Measurements from ENCODE around the gene METTL1. TPM values are rescaled to one million over a fixed set of nuclear protein-coding genes. Genes with fewer than 3 reads are reported as not detected.

The METTL1 gene
- polyA plus RNA-seq, 2 donors, result 18.8 to 19.3 TPM

DNA sequence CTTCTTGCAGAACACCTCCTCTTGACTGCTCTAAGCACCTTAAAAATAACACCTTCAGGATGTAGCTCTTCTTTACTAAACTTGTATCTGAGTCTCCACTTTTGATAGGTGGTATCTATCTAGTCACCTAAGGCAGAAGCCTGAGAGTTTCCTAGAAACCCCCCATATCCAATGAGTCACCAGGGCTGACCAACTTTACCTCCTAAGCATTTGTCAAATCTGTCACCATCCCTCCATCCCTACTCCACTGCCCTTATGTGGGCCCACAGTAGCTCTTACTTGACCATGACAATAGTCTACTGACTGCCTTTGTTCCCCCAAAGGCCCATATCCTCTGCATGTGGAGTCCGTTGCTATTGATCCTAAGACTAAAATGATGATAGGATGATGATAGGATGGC is 30.7 kb upstream of the METTL1 start:
- no peaks in the 10 kb centered on the region for H3K9me3 ChIP-seq (ENCODE audit: control insufficient read depth in 2 of 2, insufficient read depth in 1 of 2, low read depth in 1 of 2, low read length in 1 of 2)
- H3K4me3 ChIP-seq (ENCODE audit: low read depth in 1 of 2, low read length in 2 of 2), result no peak overlapping the region
- H3K27ac ChIP-seq (ENCODE audit: low read depth in 2 of 2, low read length in 1 of 2), result no peak overlapping the region
- H3K36me3 ChIP-seq (ENCODE audit: control insufficient read depth in 2 of 2, insufficient read depth in 2 of 2, low read length in 1 of 2), result peaks cover 3 to 14% of the 10 kb centered on the region in 2 donors
- H3K4me1 ChIP-seq (ENCODE audit: control insufficient read depth in 2 of 2, insufficient read depth in 2 of 2, low read length in 1 of 2), result peaks cover 0 to 2% of the 10 kb centered on the region in 2 donors
- H3K27me3 ChIP-seq (ENCODE audit: control insufficient read depth in 1 of 2, insufficient read depth in 2 of 2, low read length in 2 of 2), result no peaks in the 10 kb centered on the region
- 88 to 92% methylated on average over 1 of the region's 1 CpG for WGBS, 2 donors

DNA sequence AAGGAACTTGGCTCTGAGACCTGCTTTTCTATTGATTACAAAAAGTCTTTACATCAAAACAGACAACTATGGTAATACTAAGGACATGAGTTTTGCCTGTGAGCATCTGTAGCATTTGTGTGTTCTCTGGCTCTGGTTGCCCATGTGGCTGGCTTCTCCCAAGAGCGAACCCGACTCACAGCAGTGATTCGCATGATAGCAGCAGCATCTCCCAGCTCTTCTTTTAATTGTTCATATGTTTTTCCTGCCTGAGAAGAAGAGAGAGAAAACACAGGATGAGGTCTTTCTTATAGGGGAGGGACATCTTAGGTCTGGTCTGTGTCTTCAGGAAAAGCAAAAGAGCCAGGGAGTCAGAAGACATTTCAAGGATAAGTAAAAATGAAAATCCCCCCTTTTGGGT is 29.1 kb upstream of the METTL1 start:
- H3K27me3 ChIP-seq (ENCODE audit: control insufficient read depth in 1 of 2, insufficient read depth in 2 of 2, low read length in 2 of 2), result no peaks in the 10 kb centered on the region
- 95 to 97% methylated on average over 3 of the region's 3 CpGs for WGBS, 2 donors
- peaks cover 0 to 13% of the 10 kb centered on the region in 2 donors for H3K36me3 ChIP-seq (ENCODE audit: control insufficient read depth in 2 of 2, insufficient read depth in 2 of 2, low read length in 1 of 2)

DNA sequence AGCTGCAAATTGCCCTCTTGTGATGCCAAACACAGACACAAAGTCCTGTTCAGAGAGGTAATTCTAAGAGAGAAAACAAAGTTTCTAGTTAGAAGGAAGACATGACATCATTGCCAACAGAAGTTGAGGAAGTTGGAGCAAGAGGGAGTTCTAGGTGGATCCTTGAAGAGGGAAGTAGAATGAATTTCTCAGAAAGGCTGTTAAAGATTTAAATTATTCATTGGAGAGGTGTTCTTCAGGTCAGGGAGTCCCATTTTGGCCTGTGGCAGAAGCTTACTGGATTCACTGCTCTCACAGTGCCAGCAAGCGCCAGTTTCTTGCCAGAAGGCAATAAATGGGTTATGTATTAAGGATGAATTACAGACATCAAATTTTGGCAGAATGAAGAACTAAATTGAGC is 26.0 kb upstream of the METTL1 start:
- H3K4me1 ChIP-seq (ENCODE audit: control insufficient read depth in 2 of 2, insufficient read depth in 2 of 2, low read length in 1 of 2), result no peaks in the 10 kb centered on the region
- H3K27me3 ChIP-seq (ENCODE audit: control insufficient read depth in 1 of 2, insufficient read depth in 2 of 2, low read length in 2 of 2), result no peaks in the 10 kb centered on the region
- no peaks in the 10 kb centered on the region for H3K9me3 ChIP-seq (ENCODE audit: control insufficient read depth in 2 of 2, insufficient read depth in 1 of 2, low read depth in 1 of 2, low read length in 1 of 2)
- WGBS, 2 donors, result 84 to 89% methylated on average over 1 of the region's 1 CpG
- peak overlapping the region in 1 of 2 donors; percentile 40 for H3K27ac ChIP-seq (ENCODE audit: low read depth in 2 of 2, low read length in 1 of 2)
- no peak overlapping the region for H3K4me3 ChIP-seq (ENCODE audit: low read depth in 1 of 2, low read length in 2 of 2)
- H3K36me3 ChIP-seq (ENCODE audit: control insufficient read depth in 2 of 2, insufficient read depth in 2 of 2, low read length in 1 of 2), result peaks cover 0 to 14% of the 10 kb centered on the region in 2 donors

More for the DNA sequence above, 29.1 kb upstream of the METTL1 start:
- H3K4me1 ChIP-seq (ENCODE audit: control insufficient read depth in 2 of 2, insufficient read depth in 2 of 2, low read length in 1 of 2), result peaks cover 0 to 2% of the 10 kb centered on the region in 2 donors
- no peaks in the 10 kb centered on the region for H3K9me3 ChIP-seq (ENCODE audit: control insufficient read depth in 2 of 2, insufficient read depth in 1 of 2, low read depth in 1 of 2, low read length in 1 of 2)
- H3K4me3 ChIP-seq (ENCODE audit: low read depth in 1 of 2, low read length in 2 of 2), result no peak overlapping the region
- H3K27ac ChIP-seq (ENCODE audit: low read depth in 2 of 2, low read length in 1 of 2), result no peak overlapping the region

DNA sequence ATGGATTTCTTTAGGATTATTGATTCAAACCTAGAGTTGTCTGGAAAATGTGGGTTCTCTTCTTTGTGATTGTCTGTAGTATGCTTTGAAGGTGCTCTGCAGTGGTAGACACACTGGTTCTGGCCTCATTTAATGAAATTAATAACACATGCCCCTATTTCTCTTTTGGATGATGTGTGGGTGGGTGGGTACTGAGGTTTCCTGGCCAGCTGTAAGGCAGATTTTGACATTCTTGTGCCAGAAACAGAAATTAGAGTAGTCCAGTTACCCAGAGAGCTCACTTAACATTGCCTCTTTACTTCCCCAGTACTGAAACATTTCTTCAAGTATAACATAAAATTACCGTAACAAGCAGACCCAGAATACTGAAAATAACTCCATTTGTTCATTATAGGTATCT is 25.1 kb upstream of the METTL1 start:
- 93 to 96% methylated on average over 1 of the region's 1 CpG for WGBS, 2 donors
- Histone ChIP-seq H3K36me3 (ENCODE audit: control insufficient read depth in 2 of 2, insufficient read depth in 2 of 2, low read length in 1 of 2) (peaks cover 0 to 10% of the 10 kb centered on the region in 2 donors), H3K4me3 (ENCODE audit: low read depth in 1 of 2, low read length in 2 of 2) (no peak overlapping the region), H3K27ac (ENCODE audit: low read depth in 2 of 2, low read length in 1 of 2) (no peak overlapping the region), H3K4me1 (ENCODE audit: control insufficient read depth in 2 of 2, insufficient read depth in 2 of 2, low read length in 1 of 2) (no peaks in the 10 kb centered on the region), H3K27me3 (ENCODE audit: control insufficient read depth in 1 of 2, insufficient read depth in 2 of 2, low read length in 2 of 2) (no peaks in the 10 kb centered on the region), H3K9me3 (ENCODE audit: control insufficient read depth in 2 of 2, insufficient read depth in 1 of 2, low read depth in 1 of 2, low read length in 1 of 2) (no peaks in the 10 kb centered on the region)

DNA sequence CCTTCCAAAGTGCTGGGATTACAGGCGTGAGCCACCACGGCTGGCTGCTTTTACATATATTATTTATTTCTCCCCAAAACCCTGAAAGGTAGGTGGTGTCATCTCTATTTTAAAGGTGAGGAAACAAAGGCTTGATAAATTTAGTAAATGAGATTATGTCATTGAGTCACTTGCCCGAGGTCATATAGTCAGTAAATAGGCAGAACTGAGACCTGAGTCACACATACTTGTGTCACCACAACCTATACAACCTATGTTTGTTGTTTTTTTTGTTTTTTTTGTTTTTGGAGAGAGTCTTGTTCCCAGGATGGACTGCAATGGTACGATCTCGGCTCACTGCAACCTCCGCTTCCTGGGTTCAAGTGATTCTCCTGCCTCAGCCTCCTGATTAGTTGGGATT is 23.4 kb upstream of the METTL1 start:
- Histone ChIP-seq H3K4me3 (ENCODE audit: low read depth in 1 of 2, low read length in 2 of 2) (no peak overlapping the region), H3K9me3 (ENCODE audit: control insufficient read depth in 2 of 2, insufficient read depth in 1 of 2, low read depth in 1 of 2, low read length in 1 of 2) (no peaks in the 10 kb centered on the region), H3K27me3 (ENCODE audit: control insufficient read depth in 1 of 2, insufficient read depth in 2 of 2, low read length in 2 of 2) (no peaks in the 10 kb centered on the region), H3K27ac (ENCODE audit: low read depth in 2 of 2, low read length in 1 of 2) (peak overlapping the region in 1 of 2 donors; percentile 39), H3K36me3 (ENCODE audit: control insufficient read depth in 2 of 2, insufficient read depth in 2 of 2, low read length in 1 of 2) (peaks cover 0 to 7% of the 10 kb centered on the region in 2 donors), H3K4me1 (ENCODE audit: control insufficient read depth in 2 of 2, insufficient read depth in 2 of 2, low read length in 1 of 2) (no peaks in the 10 kb centered on the region)
- 77 to 87% methylated on average over 6 of the region's 6 CpGs for WGBS, 2 donors

DNA sequence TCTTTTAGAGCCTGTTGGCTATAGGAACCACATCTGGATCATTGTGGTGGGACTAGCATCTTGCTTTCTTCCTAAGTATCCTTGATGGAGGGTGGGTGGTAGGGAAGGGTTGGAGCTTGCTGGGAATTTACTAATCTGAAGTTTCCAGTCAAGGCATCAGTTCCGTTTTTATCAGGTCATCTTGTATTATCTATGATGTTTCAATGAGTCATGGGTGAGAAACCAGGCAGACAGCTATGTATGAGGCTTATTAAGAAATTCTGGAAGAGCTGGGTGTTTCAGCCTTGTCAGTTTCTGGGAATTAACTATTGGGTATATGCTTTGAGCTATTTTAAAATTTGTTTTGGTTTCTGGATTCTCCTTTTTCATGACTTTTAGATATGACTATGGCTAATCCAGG is 22.0 kb upstream of the METTL1 start:
- 18 to 29% methylated on average over 1 of the region's 1 CpG for WGBS, 2 donors
- H3K27ac ChIP-seq (ENCODE audit: low read depth in 2 of 2, low read length in 1 of 2), result no peak overlapping the region
- H3K4me3 ChIP-seq (ENCODE audit: low read depth in 1 of 2, low read length in 2 of 2), result no peak overlapping the region
- no peaks in the 10 kb centered on the region for H3K9me3 ChIP-seq (ENCODE audit: control insufficient read depth in 2 of 2, insufficient read depth in 1 of 2, low read depth in 1 of 2, low read length in 1 of 2)
- H3K36me3 ChIP-seq (ENCODE audit: control insufficient read depth in 2 of 2, insufficient read depth in 2 of 2, low read length in 1 of 2), result peaks cover 0 to 5% of the 10 kb centered on the region in 2 donors
- H3K27me3 ChIP-seq (ENCODE audit: control insufficient read depth in 1 of 2, insufficient read depth in 2 of 2, low read length in 2 of 2), result no peaks in the 10 kb centered on the region
- no peaks in the 10 kb centered on the region for H3K4me1 ChIP-seq (ENCODE audit: control insufficient read depth in 2 of 2, insufficient read depth in 2 of 2, low read length in 1 of 2)

DNA sequence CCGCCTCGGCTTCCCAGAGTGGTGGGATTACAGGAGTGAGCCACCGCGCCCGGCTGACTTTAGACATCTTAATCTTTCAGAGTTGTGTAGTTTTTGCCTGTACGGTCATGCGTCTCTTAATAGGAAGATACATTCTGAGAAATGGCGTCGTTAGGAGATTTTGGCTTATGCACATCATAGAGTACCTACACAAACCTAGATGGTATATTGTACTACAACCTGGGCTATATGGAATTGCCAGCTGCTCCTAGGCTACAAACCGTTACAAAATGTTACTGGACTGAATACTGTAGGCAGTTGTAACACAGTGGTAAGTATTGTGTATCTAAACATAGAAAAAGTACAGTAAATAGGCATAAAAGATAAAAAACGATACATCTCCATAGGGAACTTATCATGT is 12.0 kb upstream of the METTL1 start:
- H3K4me3 ChIP-seq (ENCODE audit: low read depth in 1 of 2, low read length in 2 of 2), result peak overlapping the region in 1 of 2 donors; percentile 99
- no peaks in the 10 kb centered on the region for H3K4me1 ChIP-seq (ENCODE audit: control insufficient read depth in 2 of 2, insufficient read depth in 2 of 2, low read length in 1 of 2)
- WGBS, 2 donors, result 87 to 89% methylated on average over 11 of the region's 11 CpGs
- H3K27ac ChIP-seq (ENCODE audit: low read depth in 2 of 2, low read length in 1 of 2), result no peak overlapping the region
- no peaks in the 10 kb centered on the region for H3K27me3 ChIP-seq (ENCODE audit: control insufficient read depth in 1 of 2, insufficient read depth in 2 of 2, low read length in 2 of 2)
- peaks cover 7 to 8% of the 10 kb centered on the region in 2 donors for H3K36me3 ChIP-seq (ENCODE audit: control insufficient read depth in 2 of 2, insufficient read depth in 2 of 2, low read length in 1 of 2)
- H3K9me3 ChIP-seq (ENCODE audit: control insufficient read depth in 2 of 2, insufficient read depth in 1 of 2, low read depth in 1 of 2, low read length in 1 of 2), result no peaks in the 10 kb centered on the region

DNA sequence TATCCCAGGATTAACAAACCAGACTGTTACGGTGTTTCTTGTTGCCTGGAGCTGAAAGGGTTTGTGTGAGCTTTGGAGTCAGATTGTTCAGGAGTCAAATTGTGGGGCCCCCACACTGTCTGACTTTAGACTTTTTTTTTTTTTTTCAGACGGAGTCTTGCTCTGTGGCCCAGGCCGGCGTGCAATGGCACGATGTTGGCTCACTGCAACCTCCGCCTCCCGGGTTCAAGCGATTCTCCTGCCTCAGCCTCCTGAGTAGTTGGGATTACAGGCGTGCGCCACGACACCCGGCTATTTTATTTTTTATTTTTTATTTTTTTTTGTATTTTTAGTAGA is 11.5 kb upstream of the METTL1 start:
- Histone ChIP-seq H3K36me3 (ENCODE audit: control insufficient read depth in 2 of 2, insufficient read depth in 2 of 2, low read length in 1 of 2) (peaks cover 7 to 8% of the 10 kb centered on the region in 2 donors), H3K4me1 (ENCODE audit: control insufficient read depth in 2 of 2, insufficient read depth in 2 of 2, low read length in 1 of 2) (peaks cover 0 to 2% of the 10 kb centered on the region in 2 donors), H3K27ac (ENCODE audit: low read depth in 2 of 2, low read length in 1 of 2) (no peak overlapping the region), H3K4me3 (ENCODE audit: low read depth in 1 of 2, low read length in 2 of 2) (peak overlapping the region; percentile 90 to 99), H3K9me3 (ENCODE audit: control insufficient read depth in 2 of 2, insufficient read depth in 1 of 2, low read depth in 1 of 2, low read length in 1 of 2) (no peaks in the 10 kb centered on the region), H3K27me3 (ENCODE audit: control insufficient read depth in 1 of 2, insufficient read depth in 2 of 2, low read length in 2 of 2) (no peaks in the 10 kb centered on the region)
- WGBS, 2 donors, result 78 to 79% methylated on average over 12 of the region's 12 CpGs

DNA sequence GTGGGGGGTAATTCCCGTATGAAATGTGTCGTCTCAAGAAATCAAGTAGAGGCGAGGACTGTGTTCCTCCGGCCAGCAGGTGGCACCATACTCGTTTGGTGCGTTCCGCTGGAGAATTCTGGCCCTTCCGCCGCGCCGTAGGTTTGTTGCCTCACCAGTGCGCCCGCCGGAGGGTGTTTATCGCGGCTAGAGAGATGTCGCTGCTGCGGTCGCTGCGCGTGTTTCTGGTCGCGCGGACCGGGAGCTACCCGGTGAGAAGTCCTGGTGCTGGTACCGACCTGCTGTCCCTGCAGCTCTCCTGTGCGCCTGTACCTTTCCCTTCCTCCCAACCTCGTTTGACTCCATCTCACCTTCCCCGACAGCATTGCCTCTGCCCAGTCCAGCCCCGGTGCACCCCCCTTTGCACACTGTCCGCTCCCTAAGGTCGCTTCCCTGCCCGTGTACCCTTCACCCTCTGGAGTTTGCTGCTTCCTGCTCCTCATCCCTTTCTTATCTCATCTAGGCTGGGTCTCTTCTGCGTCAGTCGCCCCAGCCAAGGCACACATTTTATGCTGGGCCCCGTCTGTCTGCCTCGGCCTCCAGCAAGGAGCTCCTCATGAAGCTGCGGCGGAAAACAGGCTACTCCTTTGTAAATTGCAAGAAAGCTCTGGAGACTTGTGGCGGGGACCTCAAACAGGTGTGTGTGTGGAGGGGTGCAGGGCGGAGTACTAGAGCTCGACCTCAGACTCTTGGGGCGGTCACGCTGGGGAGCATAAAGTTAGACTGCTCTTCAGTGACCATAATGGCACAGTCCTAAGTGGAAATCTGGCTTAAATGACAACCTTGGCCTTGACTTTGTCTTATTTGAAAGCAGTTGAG is 10.9 kb upstream of the METTL1 start, which contains the start of gene TSFM:
TSS of gene TSFM (plus strand) at position 180 of the 858 bp plus-strand sequence. CDS start at position 195, 15 bp downstream.
- no peaks in the 10 kb centered on the region for H3K27me3 ChIP-seq (ENCODE audit: control insufficient read depth in 1 of 2, insufficient read depth in 2 of 2, low read length in 2 of 2)
- WGBS, 2 donors, result 1% methylated on average over 45 of the region's 45 CpGs
- peaks cover 0 to 4% of the 10 kb centered on the region in 2 donors for H3K4me1 ChIP-seq (ENCODE audit: control insufficient read depth in 2 of 2, insufficient read depth in 2 of 2, low read length in 1 of 2)
- peak within 1 kb of the TSS; percentile 90 to 99 for H3K4me3 ChIP-seq (ENCODE audit: low read depth in 1 of 2, low read length in 2 of 2)
- H3K9me3 ChIP-seq (ENCODE audit: control insufficient read depth in 2 of 2, insufficient read depth in 1 of 2, low read depth in 1 of 2, low read length in 1 of 2), result no peaks in the 10 kb centered on the region
- H3K36me3 ChIP-seq (ENCODE audit: control insufficient read depth in 2 of 2, insufficient read depth in 2 of 2, low read length in 1 of 2), result peaks cover 7 to 8% of the 10 kb centered on the region in 2 donors
- H3K27ac ChIP-seq (ENCODE audit: low read depth in 2 of 2, low read length in 1 of 2), result peak within 1 kb of the TSS; percentile 50 to 89

DNA sequence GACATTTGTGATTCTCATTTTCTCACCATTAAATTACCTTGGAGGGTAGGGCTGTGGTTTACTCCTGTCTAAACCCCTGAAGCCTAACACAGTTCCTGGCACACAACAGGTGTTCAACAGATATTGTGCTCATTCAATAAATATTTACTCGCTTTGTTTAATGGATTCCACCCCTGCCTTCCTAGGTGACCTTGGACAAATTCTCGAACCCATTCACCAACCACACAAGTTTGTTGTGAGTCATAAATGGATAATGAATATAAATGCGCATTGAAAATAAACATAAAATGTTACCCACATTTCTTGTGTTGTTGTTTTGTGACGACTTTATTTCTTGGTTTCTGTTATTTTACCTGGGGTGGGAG is 10.3 kb upstream of the METTL1 start:
- H3K36me3 ChIP-seq (ENCODE audit: control insufficient read depth in 2 of 2, insufficient read depth in 2 of 2, low read length in 1 of 2), result peaks cover 7 to 8% of the 10 kb centered on the region in 2 donors
- no peak overlapping the region for H3K4me3 ChIP-seq (ENCODE audit: low read depth in 1 of 2, low read length in 2 of 2)
- no peak overlapping the region for H3K27ac ChIP-seq (ENCODE audit: low read depth in 2 of 2, low read length in 1 of 2)
- peaks cover 0 to 4% of the 10 kb centered on the region in 2 donors for H3K4me1 ChIP-seq (ENCODE audit: control insufficient read depth in 2 of 2, insufficient read depth in 2 of 2, low read length in 1 of 2)
- no peaks in the 10 kb centered on the region for H3K9me3 ChIP-seq (ENCODE audit: control insufficient read depth in 2 of 2, insufficient read depth in 1 of 2, low read depth in 1 of 2, low read length in 1 of 2)
- WGBS, 2 donors, result 15 to 16% methylated on average over 4 of the region's 4 CpGs
- no peaks in the 10 kb centered on the region for H3K27me3 ChIP-seq (ENCODE audit: control insufficient read depth in 1 of 2, insufficient read depth in 2 of 2, low read length in 2 of 2)
